SH-SY5Y (cell line): ENCODE measurements around the gene MORC1.

Experiments used
- GATA2 ChIP-seq: IDR thresholded peaks from 2 replicates; pipeline ENCODE4 v1.6.1; 2011; ENCODE audit warnings: mild to moderate bottlenecking, low read depth, low read length
- GATA3 ChIP-seq: IDR thresholded peaks from 2 replicates; pipeline ENCODE4 v1.6.1; 2011; ENCODE audit warnings: low read depth, mild to moderate bottlenecking, low read length, moderate library complexity

GRCh38 chr3:108970561-108970960 is 147.4 kb downstream of the MORC1 start:
- TF ChIP-seq GATA3 (no peak), GATA2 (no peak)
